Stomach (tissue), 4 donors: ENCODE results near the gene EVL.

Source experiments
- CTCF ChIP-seq, 7 experiments: fragments of 450-650 bp in 4 of 7; fragments of 200-600 bp in 3 of 7; sonication (generic) in 3 of 7; IDR thresholded peaks; one replicate each; pipeline ENCODE4 v1.5.1; 2016 to 2019; ENCODE audit warnings: antibody characterized with exemption in 7 of 7, control low read depth in 2 of 7, mild to moderate bottlenecking in 1 of 7
- POLR2A ChIP-seq, 4 donors: fragments of 450-650 bp; IDR thresholded peaks; one replicate each; pipeline ENCODE4 v1.6.1; 2016; ENCODE audit warnings: antibody characterized with exemption in 4 of 4, control low read depth in 2 of 4, mild to moderate bottlenecking in 1 of 4, moderate library complexity in 1 of 4
- POLR2AphosphoS5 ChIP-seq, 3 donors: sonication (generic); formaldehyde crosslinking; IDR thresholded peaks; one replicate each; pipeline ENCODE4 v1.6.1; 2016; ENCODE audit warnings: antibody characterized with exemption in 3 of 3

- TF ChIP-seq CTCF (IDR thresholded peaks at IDR 0.05) (no peak), POLR2A (IDR thresholded peaks at IDR 0.05) (no peak), POLR2AphosphoS5 (IDR thresholded peaks at IDR 0.05) (peak in 1 of 3 donors; percentile 13)
These were observed 1.8 kb upstream of the EVL start for GRCh38 chr14:100063314-100063941.
